ENCODE results near the gene TRIP12.
A peak's percentile ranks its signal among the peaks of the same experiment; 100 is the strongest.

The TRIP12 gene

DNA sequence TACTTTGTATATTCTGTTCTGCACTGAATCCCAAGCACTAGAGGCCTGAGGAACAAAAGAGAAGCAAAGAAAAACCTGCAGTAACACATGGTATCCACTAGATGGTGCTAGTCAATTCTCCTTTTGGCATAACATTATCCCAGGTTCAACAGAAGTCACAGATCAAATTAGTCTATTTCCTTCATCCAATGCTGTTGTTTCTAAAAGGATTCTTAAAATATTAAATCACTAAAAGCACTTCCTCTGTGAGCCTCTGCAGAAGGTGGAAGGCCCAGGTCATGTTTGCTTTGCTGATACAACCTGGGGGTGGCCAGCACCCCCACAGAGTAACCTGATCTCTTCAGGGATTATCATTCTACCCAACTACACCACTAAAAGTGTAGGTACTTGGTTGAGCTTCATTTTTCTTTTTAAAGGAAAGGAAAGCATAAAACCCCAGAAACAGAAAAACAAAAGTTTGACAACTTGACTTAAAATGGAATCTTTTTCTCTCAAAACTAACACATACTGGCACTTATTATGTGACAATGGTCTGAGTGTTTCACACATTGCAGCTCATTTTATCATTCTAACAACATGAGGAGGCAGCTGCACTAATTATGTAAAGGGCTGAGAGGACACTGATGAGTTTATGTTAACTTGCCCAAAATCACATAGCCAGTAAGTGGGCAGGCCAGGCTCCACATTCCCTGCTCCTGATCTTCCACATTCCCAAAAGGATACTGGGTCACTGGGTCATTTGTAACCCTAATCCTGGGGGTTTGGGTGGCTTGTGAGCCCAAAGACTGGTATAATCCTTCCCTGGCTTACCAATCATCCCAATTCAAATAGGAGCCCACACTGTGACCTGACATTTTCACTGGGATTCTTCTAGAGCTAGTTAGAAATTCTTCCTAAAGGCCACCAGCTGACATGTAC lies 140.7 kb downstream of the TRIP12 start:
- Histone ChIP-seq H3K36me3 (ENCODE audit: control insufficient read depth, low read length) (peaks cover 74% of the 10 kb centered on the region), H3K9me2 (replicated peaks; ENCODE audit: control insufficient read depth, low read length) (no peaks in the 10 kb centered on the region), H3K9me3 (ENCODE audit: control insufficient read depth, insufficient read depth, low read length) (no peaks in the 10 kb centered on the region), H3K27me3 (ENCODE audit: control insufficient read depth, low read length) (no peaks in the 10 kb centered on the region), H3K4me2 (ENCODE audit: low read length) (no peak overlapping the region), H3K27ac (ENCODE audit: low read depth, low read length) (no peak overlapping the region), H3F3A (ENCODE audit: control insufficient read depth, insufficient read depth) (no peaks in the 10 kb centered on the region), H3K79me2 (ENCODE audit: control insufficient read depth, low read length) (no peaks in the 10 kb centered on the region), H3K4me3 (ENCODE audit: low read length) (no peak overlapping the region), H4K20me1 (ENCODE audit: control insufficient read depth, insufficient read depth, low read depth, low read length) (no peaks in the 10 kb centered on the region), H3K4me1 (ENCODE audit: control insufficient read depth, low read length) (peaks cover 7% of the 10 kb centered on the region)
- TF ChIP-seq EZH2phosphoT487 (IDR thresholded peaks at IDR 0.05; ENCODE audit: borderline replicate concordance, low read length): no peak
- TF ChIP-seq, protein P1, sequence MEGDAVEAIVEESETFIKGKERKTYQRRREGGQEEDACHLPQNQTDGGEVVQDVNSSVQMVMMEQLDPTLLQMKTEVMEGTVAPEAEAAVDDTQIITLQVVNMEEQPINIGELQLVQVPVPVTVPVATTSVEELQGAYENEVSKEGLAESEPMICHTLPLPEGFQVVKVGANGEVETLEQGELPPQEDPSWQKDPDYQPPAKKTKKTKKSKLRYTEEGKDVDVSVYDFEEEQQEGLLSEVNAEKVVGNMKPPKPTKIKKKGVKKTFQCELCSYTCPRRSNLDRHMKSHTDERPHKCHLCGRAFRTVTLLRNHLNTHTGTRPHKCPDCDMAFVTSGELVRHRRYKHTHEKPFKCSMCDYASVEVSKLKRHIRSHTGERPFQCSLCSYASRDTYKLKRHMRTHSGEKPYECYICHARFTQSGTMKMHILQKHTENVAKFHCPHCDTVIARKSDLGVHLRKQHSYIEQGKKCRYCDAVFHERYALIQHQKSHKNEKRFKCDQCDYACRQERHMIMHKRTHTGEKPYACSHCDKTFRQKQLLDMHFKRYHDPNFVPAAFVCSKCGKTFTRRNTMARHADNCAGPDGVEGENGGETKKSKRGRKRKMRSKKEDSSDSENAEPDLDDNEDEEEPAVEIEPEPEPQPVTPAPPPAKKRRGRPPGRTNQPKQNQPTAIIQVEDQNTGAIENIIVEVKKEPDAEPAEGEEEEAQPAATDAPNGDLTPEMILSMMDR (IDR thresholded peaks at IDR 0.05; ENCODE audit: low read depth, low read length, poor library complexity, severe bottlenecking): peak; percentile 97

DNA sequence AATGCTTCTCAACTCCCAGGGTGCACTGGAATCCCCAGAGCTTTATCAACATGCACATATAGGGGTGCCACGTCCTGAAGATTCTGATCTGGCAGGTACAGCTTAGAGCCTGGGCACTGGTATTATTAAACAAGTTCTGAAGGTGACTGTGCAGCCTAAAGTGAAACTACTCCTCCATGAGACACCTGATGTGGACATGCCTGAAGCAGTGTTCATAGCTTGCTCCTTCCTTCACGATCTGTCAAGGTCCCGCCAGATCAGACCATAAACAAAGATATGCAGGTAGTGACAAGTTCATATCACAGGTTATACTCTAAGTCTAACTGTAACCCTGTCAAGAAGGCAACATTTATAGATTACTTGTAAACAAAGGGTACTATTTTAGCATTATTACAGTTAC lies 142.2 kb downstream of the TRIP12 start:
- Histone ChIP-seq H3K27me3 (ENCODE audit: control insufficient read depth, low read length) (no peaks in the 10 kb centered on the region), H3K4me2 (ENCODE audit: low read length) (no peak overlapping the region), H3K36me3 (ENCODE audit: control insufficient read depth, low read length) (peaks cover 76% of the 10 kb centered on the region), H3K4me1 (ENCODE audit: control insufficient read depth, low read length) (peaks cover 20% of the 10 kb centered on the region), H3K4me3 (ENCODE audit: low read length) (no peak overlapping the region), H4K20me1 (ENCODE audit: control insufficient read depth, insufficient read depth, low read depth, low read length) (no peaks in the 10 kb centered on the region), H3K79me2 (ENCODE audit: control insufficient read depth, low read length) (no peaks in the 10 kb centered on the region), H3F3A (ENCODE audit: control insufficient read depth, insufficient read depth) (no peaks in the 10 kb centered on the region), H3K9me2 (replicated peaks; ENCODE audit: control insufficient read depth, low read length) (no peaks in the 10 kb centered on the region), H3K27ac (ENCODE audit: low read depth, low read length) (no peak overlapping the region), H3K9me3 (ENCODE audit: control insufficient read depth, insufficient read depth, low read length) (no peaks in the 10 kb centered on the region)
- TF ChIP-seq, protein P1 (IDR thresholded peaks at IDR 0.05; ENCODE audit: low read depth, low read length, poor library complexity, severe bottlenecking): no peak
- no peak for TF ChIP-seq EZH2phosphoT487 (IDR thresholded peaks at IDR 0.05; ENCODE audit: borderline replicate concordance, low read length)

DNA sequence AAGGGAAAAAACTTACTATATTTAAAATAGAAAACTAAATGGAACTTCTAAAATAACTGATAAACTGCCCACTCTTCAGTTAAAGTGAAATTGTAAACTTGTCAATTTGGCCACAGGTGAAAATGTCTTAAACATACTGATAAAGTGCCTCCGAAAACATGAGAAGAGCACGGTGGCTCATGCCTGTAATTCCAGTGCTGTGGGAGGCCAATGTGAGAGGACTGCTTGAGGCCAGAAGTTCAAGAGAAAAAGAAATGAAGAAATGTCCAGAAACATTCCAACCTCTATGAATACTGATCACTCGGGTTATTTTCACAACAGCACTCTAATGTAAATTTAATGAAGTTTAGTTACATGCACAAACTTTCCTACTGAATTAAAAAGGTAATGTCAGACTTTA lies 144.1 kb downstream of the TRIP12 start:
- H3K4me2 ChIP-seq (ENCODE audit: low read length): no peak overlapping the region
- no peaks in the 10 kb centered on the region for H3F3A ChIP-seq (ENCODE audit: control insufficient read depth, insufficient read depth)
- no peak for TF ChIP-seq EZH2phosphoT487 (IDR thresholded peaks at IDR 0.05; ENCODE audit: borderline replicate concordance, low read length)
- TF ChIP-seq, protein P1 (IDR thresholded peaks at IDR 0.05; ENCODE audit: low read depth, low read length, poor library complexity, severe bottlenecking): no peak
- H3K4me3 ChIP-seq (ENCODE audit: low read length): no peak overlapping the region
- no peaks in the 10 kb centered on the region for H3K9me2 ChIP-seq (replicated peaks; ENCODE audit: control insufficient read depth, low read length)
- no peak overlapping the region for H3K27ac ChIP-seq (ENCODE audit: low read depth, low read length)
- peaks cover 18% of the 10 kb centered on the region for H3K4me1 ChIP-seq (ENCODE audit: control insufficient read depth, low read length)
- no peaks in the 10 kb centered on the region for H4K20me1 ChIP-seq (ENCODE audit: control insufficient read depth, insufficient read depth, low read depth, low read length)
- H3K9me3 ChIP-seq (ENCODE audit: control insufficient read depth, insufficient read depth, low read length): no peaks in the 10 kb centered on the region
- H3K36me3 ChIP-seq (ENCODE audit: control insufficient read depth, low read length): peaks cover 81% of the 10 kb centered on the region
- H3K79me2 ChIP-seq (ENCODE audit: control insufficient read depth, low read length): no peaks in the 10 kb centered on the region
- no peaks in the 10 kb centered on the region for H3K27me3 ChIP-seq (ENCODE audit: control insufficient read depth, low read length)
